Keratinocyte (primary cell): Measurements from ENCODE around the gene FZR1.

ENCODE experiments used
- CTCF ChIP-seq, 3 experiments: IDR thresholded peaks in 1 of 3; conservative IDR thresholded peaks in 1 of 3; optimal IDR thresholded peaks in 1 of 3; 2 replicates in 2 of 3; 3 replicates in 1 of 3; pipeline versions ENCODE3 to v1.5.1; 2011; ENCODE audit warnings: low read length in 3 of 3, mild to moderate bottlenecking in 3 of 3, moderate library complexity in 2 of 3, control low read depth in 1 of 3, inconsistent platforms in 1 of 3; ENCODE audit not compliant: insufficient read depth in 2 of 3; ENCODE audit errors: extremely low read depth in 1 of 3
- EZH2 ChIP-seq: IDR thresholded peaks from one replicate; pipeline ENCODE4 v1.6.1; 2012; ENCODE audit warnings: inconsistent platforms, mild to moderate bottlenecking, low read length, moderate library complexity

- TF ChIP-seq CTCF (optimal IDR thresholded peaks at IDR 0.05 in 1 of 3, IDR thresholded peaks at IDR 0.05 in 1 of 3, conservative IDR thresholded peaks at IDR 0.05 in 1 of 3; ENCODE audit: extremely low read depth in 1 of 3, insufficient read depth in 2 of 3, low read length in 3 of 3): no peak
- TF ChIP-seq EZH2: no peak
Measured at GRCh38 chr19:3492131-3492839, 13.8 kb upstream of the FZR1 start.
